Mesendoderm (in vitro differentiated cells): ENCODE data around the gene YIPF5.
A peak's percentile ranks its signal among the peaks of the same experiment; 100 is the strongest.

Experiments used
- DNase-seq: peaks from one replicate; pipeline ENCODE4 v3.0.0; 2013
- H2AK5ac ChIP-seq: 2 replicates; pipeline ENCODE4 v1.6.1; 2013; ENCODE audit warnings: low read length, inconsistent platforms
- H2BK120ac ChIP-seq: 2 replicates; pipeline ENCODE4 v1.6.1; 2013; ENCODE audit warnings: low read depth, mild to moderate bottlenecking, low read length, moderate library complexity, mixed read lengths
- H2BK15ac ChIP-seq: replicated peaks from 2 replicates; pipeline ENCODE4 v1.6.1; 2013; ENCODE audit warnings: low read depth, mild to moderate bottlenecking, moderate library complexity
- H2BK5ac ChIP-seq: 2 replicates; pipeline ENCODE4 v1.6.1; 2013; ENCODE audit warnings: low read length, inconsistent platforms
- H3K18ac ChIP-seq: 2 replicates; pipeline ENCODE4 v1.6.1; 2013; ENCODE audit warnings: mild to moderate bottlenecking, low read length, mixed read lengths
- H3K23ac ChIP-seq: one replicate; pipeline ENCODE4 v1.6.1; 2013; ENCODE audit warnings: low read length
- H3K27ac ChIP-seq: 2 replicates; pipeline ENCODE4 v1.5.1; 2013; ENCODE audit warnings: low read depth, mild to moderate bottlenecking, inconsistent platforms, low read length, moderate library complexity
- H3K27me3 ChIP-seq: 2 replicates; pipeline ENCODE4 v1.6.1; 2013; ENCODE audit warnings: low read length, control low read depth, mild to moderate bottlenecking, inconsistent platforms; ENCODE audit not compliant: insufficient read depth, poor library complexity
- H3K36me3 ChIP-seq: 2 replicates; pipeline ENCODE4 v1.6.1; 2013; ENCODE audit warnings: low read length, inconsistent platforms; ENCODE audit not compliant: control insufficient read depth, insufficient read depth
- H3K4ac ChIP-seq: one replicate; pipeline ENCODE4 v1.6.1; 2013; ENCODE audit warnings: low read depth, mild to moderate bottlenecking, low read length, moderate library complexity
- H3K4me1 ChIP-seq: 2 replicates; pipeline ENCODE4 v1.6.1; 2013; ENCODE audit warnings: low read depth, low read length, inconsistent platforms; ENCODE audit not compliant: control insufficient read depth
- H3K4me2 ChIP-seq: 2 replicates; pipeline ENCODE4 v1.6.1; 2013; ENCODE audit warnings: low read length
- H3K4me3 ChIP-seq: 2 replicates; pipeline ENCODE4 v1.5.1; 2013; ENCODE audit warnings: mild to moderate bottlenecking, low read length
- H3K56ac ChIP-seq: one replicate; pipeline ENCODE4 v1.6.1; 2013; ENCODE audit warnings: low read length
- H3K79me1 ChIP-seq: 2 replicates; pipeline ENCODE4 v1.6.1; 2013; ENCODE audit warnings: low read length, inconsistent platforms
- H3K79me2 ChIP-seq: 2 replicates; pipeline ENCODE4 v1.6.1; 2013; ENCODE audit warnings: mild to moderate bottlenecking, low read length; ENCODE audit not compliant: control insufficient read depth, insufficient read depth
- H3K9ac ChIP-seq: 2 replicates; pipeline ENCODE4 v1.6.1; 2013; ENCODE audit warnings: low read length, inconsistent platforms
- H4K5ac ChIP-seq: one replicate; pipeline ENCODE4 v1.6.1; 2013; ENCODE audit warnings: low read length
- H4K8ac ChIP-seq: one replicate; pipeline ENCODE4 v1.6.1; 2013; ENCODE audit warnings: low read depth, mild to moderate bottlenecking, control low read depth, low read length, moderate library complexity
- WGBS: extraction: QIAGEN DNeasy Blood & Tissue Kit; methylation state at CpG from one replicate; pipeline ENCODE4 v1.1.7; 2013; ENCODE audit warnings: low lambda C conversion rate, missing lambda C conversion rate; ENCODE audit not compliant: insufficient coverage; ENCODE audit errors: extremely low coverage; 5-methylcytosine and 5-hydroxymethylcytosine counted together

Gene YIPF5

GRCh38 chr5:144177548-144177947 lies 7.1 kb upstream of the YIPF5 start:
- Histone ChIP-seq H4K5ac (no peak overlapping the region), H4K8ac (no peak overlapping the region), H3K56ac (no peak overlapping the region), H3K4ac (no peak overlapping the region), H3K27me3 (no peaks in the 10 kb centered on the region), H3K79me1 (no peaks in the 10 kb centered on the region), H2BK15ac (no peak overlapping the region), H3K4me2 (no peak overlapping the region), H3K9ac (no peak overlapping the region), H3K4me3 (no peak overlapping the region), H3K79me2 (no peaks in the 10 kb centered on the region), H3K18ac (no peak overlapping the region), H3K36me3 (no peaks in the 10 kb centered on the region), H2BK120ac (no peak overlapping the region), H3K23ac (peak overlapping the region; percentile 75), H3K4me1 (no peaks in the 10 kb centered on the region), H2AK5ac (no peak overlapping the region), H2BK5ac (no peak overlapping the region), H3K27ac (no peak overlapping the region)
- no CpG with 5 or more reads among the region's 3 CpGs for WGBS
- peak; percentile 14 for DNase-seq

- H3K36me3 ChIP-seq = no peaks in the 10 kb centered on the region
- H2BK15ac ChIP-seq = no peak overlapping the region
- H3K4me1 ChIP-seq = no peaks in the 10 kb centered on the region
- no peak overlapping the region for H3K18ac ChIP-seq
- no peak overlapping the region for H4K8ac ChIP-seq
- no peaks in the 10 kb centered on the region for H3K27me3 ChIP-seq
- no CpG with 5 or more reads among the region's 3 CpGs for WGBS
- no peaks in the 10 kb centered on the region for H3K79me1 ChIP-seq
- no peak overlapping the region for H3K56ac ChIP-seq
- no peak overlapping the region for H3K23ac ChIP-seq
- H2BK120ac ChIP-seq = no peak overlapping the region
- H3K4ac ChIP-seq = no peak overlapping the region
- no peak overlapping the region for H3K4me2 ChIP-seq
- no peak overlapping the region for H3K9ac ChIP-seq
- H3K4me3 ChIP-seq = no peak overlapping the region
- no peak overlapping the region for H2BK5ac ChIP-seq
- H2AK5ac ChIP-seq = no peak overlapping the region
- DNase-seq = no peak
- H3K79me2 ChIP-seq = peaks cover 10% of the 10 kb centered on the region
- no peak overlapping the region for H3K27ac ChIP-seq
- H4K5ac ChIP-seq = no peak overlapping the region
Measured at GRCh38 chr5:144173766-144174165, 3.3 kb upstream of the YIPF5 start.

GRCh38 chr5:144169904-144170275 lies 569 bp downstream of the YIPF5 start:
- no peak overlapping the region for H4K8ac ChIP-seq
- peaks cover 10% of the 10 kb centered on the region for H3K79me2 ChIP-seq
- H3K56ac ChIP-seq = peak overlapping the region; percentile 85
- H3K27ac ChIP-seq = no peak overlapping the region
- H4K5ac ChIP-seq = no peak overlapping the region
- no CpG with 5 or more reads among the region's 12 CpGs for WGBS
- H2BK5ac ChIP-seq = no peak overlapping the region
- no peaks in the 10 kb centered on the region for H3K4me1 ChIP-seq
- no peaks in the 10 kb centered on the region for H3K27me3 ChIP-seq
- no peak overlapping the region for H2BK120ac ChIP-seq
- peaks cover 1% of the 10 kb centered on the region for H3K36me3 ChIP-seq
- no peak overlapping the region for H3K4ac ChIP-seq
- H3K4me2 ChIP-seq = peak overlapping the region; percentile 70
- H3K23ac ChIP-seq = no peak overlapping the region
- peaks cover 3% of the 10 kb centered on the region for H3K79me1 ChIP-seq
- no peak for DNase-seq
- no peak overlapping the region for H3K18ac ChIP-seq
- H2BK15ac ChIP-seq = no peak overlapping the region
- peak overlapping the region; percentile 74 for H3K9ac ChIP-seq
- H2AK5ac ChIP-seq = no peak overlapping the region
- H3K4me3 ChIP-seq = peak overlapping the region; percentile 78

DNA sequence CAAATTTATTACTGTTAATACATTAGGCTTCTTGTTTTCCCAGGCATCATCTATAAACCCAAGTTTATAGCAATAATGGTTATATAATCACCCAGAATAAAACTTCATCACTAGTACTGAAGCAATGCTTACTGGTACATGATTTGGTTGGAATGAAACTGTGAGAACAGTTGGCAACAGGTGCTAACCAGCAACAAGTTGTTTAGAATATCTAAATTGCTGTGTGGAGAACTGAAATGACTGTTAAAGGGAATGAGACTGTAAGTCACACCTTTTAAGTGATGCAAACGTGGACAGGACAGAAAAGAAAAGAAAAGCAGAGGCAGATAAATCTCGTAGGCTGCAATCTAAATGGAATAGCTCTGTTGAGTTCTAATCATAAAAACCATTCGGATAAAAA lies 2.5 kb downstream of the YIPF5 start:
- no peak overlapping the region for H4K5ac ChIP-seq
- no peak overlapping the region for H3K56ac ChIP-seq
- DNase-seq = no peak
- H3K27ac ChIP-seq = no peak overlapping the region
- no peaks in the 10 kb centered on the region for H3K27me3 ChIP-seq
- H2BK5ac ChIP-seq = no peak overlapping the region
- no peak overlapping the region for H3K9ac ChIP-seq
- peaks cover 1% of the 10 kb centered on the region for H3K36me3 ChIP-seq
- no peak overlapping the region for H3K18ac ChIP-seq
- H3K4ac ChIP-seq = no peak overlapping the region
- no peak overlapping the region for H3K4me2 ChIP-seq
- no CpG with 5 or more reads among the region's 3 CpGs for WGBS
- peaks cover 3% of the 10 kb centered on the region for H3K79me1 ChIP-seq
- H3K79me2 ChIP-seq = peaks cover 10% of the 10 kb centered on the region
- no peak overlapping the region for H4K8ac ChIP-seq
- H3K4me1 ChIP-seq = no peaks in the 10 kb centered on the region
- H2AK5ac ChIP-seq = no peak overlapping the region
- no peak overlapping the region for H3K4me3 ChIP-seq
- H2BK120ac ChIP-seq = no peak overlapping the region
- H2BK15ac ChIP-seq = no peak overlapping the region
- H3K23ac ChIP-seq = no peak overlapping the region

GRCh38 chr5:144166696-144167095 lies 3.8 kb downstream of the YIPF5 start:
- Histone ChIP-seq H4K5ac (no peak overlapping the region), H2BK5ac (no peak overlapping the region), H2BK15ac (no peak overlapping the region), H3K36me3 (peaks cover 1% of the 10 kb centered on the region), H3K79me2 (peaks cover 10% of the 10 kb centered on the region), H2AK5ac (no peak overlapping the region), H3K27me3 (no peaks in the 10 kb centered on the region), H3K4me1 (no peaks in the 10 kb centered on the region), H3K4me3 (no peak overlapping the region), H3K79me1 (peaks cover 3% of the 10 kb centered on the region), H3K4me2 (no peak overlapping the region), H3K27ac (no peak overlapping the region), H3K9ac (no peak overlapping the region), H3K56ac (no peak overlapping the region), H4K8ac (no peak overlapping the region), H3K4ac (no peak overlapping the region), H3K18ac (no peak overlapping the region), H2BK120ac (no peak overlapping the region), H3K23ac (no peak overlapping the region)
- no peak for DNase-seq
- WGBS = no CpG with 5 or more reads among the region's 1 CpG

- H3K79me1 ChIP-seq = no peaks in the 10 kb centered on the region
- H2BK15ac ChIP-seq = no peak overlapping the region
- no peaks in the 10 kb centered on the region for H3K4me1 ChIP-seq
- no peak overlapping the region for H3K18ac ChIP-seq
- no peak overlapping the region for H3K23ac ChIP-seq
- no peak overlapping the region for H3K4ac ChIP-seq
- no CpG with 5 or more reads among the region's 1 CpG for WGBS
- no peaks in the 10 kb centered on the region for H3K27me3 ChIP-seq
- H3K4me3 ChIP-seq = no peak overlapping the region
- peaks cover 1% of the 10 kb centered on the region for H3K36me3 ChIP-seq
- H2BK5ac ChIP-seq = no peak overlapping the region
- no peak overlapping the region for H4K5ac ChIP-seq
- H3K4me2 ChIP-seq = no peak overlapping the region
- DNase-seq = no peak
- no peaks in the 10 kb centered on the region for H3K79me2 ChIP-seq
- no peak overlapping the region for H4K8ac ChIP-seq
- H2AK5ac ChIP-seq = no peak overlapping the region
- H3K56ac ChIP-seq = no peak overlapping the region
- no peak overlapping the region for H3K27ac ChIP-seq
- H2BK120ac ChIP-seq = no peak overlapping the region
- no peak overlapping the region for H3K9ac ChIP-seq
Measured at GRCh38 chr5:144162686-144163085, 7.8 kb downstream of the YIPF5 start.
